Keratinocyte (primary cell): Measurements from ENCODE around the gene TPBG. TPM values are rescaled to one million over a fixed set of nuclear protein-coding genes. Genes with fewer than 3 reads are reported as not detected.

Source experiments
- DNase-seq: peaks from one replicate; pipeline ENCODE4 v3.0.0-alpha.2; 2011; ENCODE audit warnings: low read depth, missing footprints, low spot score
- FAIRE-seq: peaks from 2 replicates; lab custom pipeline; 2011; peaks lifted over from hg19 to GRCh38; lab: Jason Lieb, UNC
- H2AFZ ChIP-seq: 2 replicates; pipeline ENCODE4 v1.6.0; 2012; ENCODE audit warnings: low read length, control low read depth, inconsistent platforms; ENCODE audit not compliant: control insufficient read depth
- H3K27ac ChIP-seq: 2 replicates; pipeline ENCODE4 v1.5.1; 2011; ENCODE audit warnings: low read length; ENCODE audit not compliant: control insufficient read depth, insufficient read depth
- H3K27me3 ChIP-seq: 3 replicates; pipeline ENCODE4 v1.6.0; 2011; ENCODE audit warnings: low read length; ENCODE audit not compliant: control insufficient read depth, insufficient read depth; ENCODE audit errors: extremely low read depth
- H3K36me3 ChIP-seq, 2 experiments: 2 replicates in 1 of 2; 3 replicates in 1 of 2; pipeline ENCODE4 v1.5.1; 2011; ENCODE audit warnings: low read length in 2 of 2, mild to moderate bottlenecking in 1 of 2; ENCODE audit not compliant: control insufficient read depth in 2 of 2, insufficient read depth in 2 of 2; ENCODE audit errors: extremely low read depth in 1 of 2
- H3K4me1 ChIP-seq: 3 replicates; pipeline ENCODE4 v1.5.1; 2011; ENCODE audit warnings: low read length; ENCODE audit not compliant: control insufficient read depth, insufficient read depth; ENCODE audit errors: extremely low read depth
- H3K4me2 ChIP-seq: 3 replicates; pipeline ENCODE4 v1.6.0; 2011; ENCODE audit warnings: low read depth, low read length; ENCODE audit not compliant: control insufficient read depth, insufficient read depth; ENCODE audit errors: extremely low read depth
- H3K4me3 ChIP-seq, 3 experiments: fragments of 200-600 bp in 1 of 3; sonication (generic) in 1 of 3; 2 replicates in 2 of 3; 3 replicates in 1 of 3; pipeline ENCODE4 v1.5.1; 2011 to 2016; ENCODE audit warnings: low read length in 3 of 3, mild to moderate bottlenecking in 3 of 3, control low read depth in 2 of 3, inconsistent platforms in 1 of 3, low read depth in 1 of 3, mixed read lengths in 1 of 3, mixed run types in 1 of 3, moderate library complexity in 1 of 3; ENCODE audit not compliant: control insufficient read depth in 2 of 3, insufficient read depth in 2 of 3; ENCODE audit errors: extremely low read depth in 1 of 3
- H3K79me2 ChIP-seq: 2 replicates; pipeline ENCODE4 v1.6.0; 2012; ENCODE audit warnings: low read length; ENCODE audit not compliant: control insufficient read depth, insufficient read depth
- H3K9ac ChIP-seq: 3 replicates; pipeline ENCODE4 v1.6.0; 2011; ENCODE audit warnings: low read length; ENCODE audit not compliant: control insufficient read depth, insufficient read depth; ENCODE audit errors: extremely low read depth
- H3K9me1 ChIP-seq: 3 replicates; pipeline ENCODE4 v1.6.0; 2011; ENCODE audit warnings: low read length; ENCODE audit not compliant: control insufficient read depth, insufficient read depth; ENCODE audit errors: extremely low read depth
- H3K9me3 ChIP-seq: 2 replicates; pipeline ENCODE4 v1.5.1; 2012; ENCODE audit warnings: low read depth, low read length; ENCODE audit not compliant: control insufficient read depth
- H4K20me1 ChIP-seq: 3 replicates; pipeline ENCODE4 v1.6.0; 2011; ENCODE audit warnings: low read length; ENCODE audit not compliant: control insufficient read depth, insufficient read depth; ENCODE audit errors: extremely low read depth
- CTCF ChIP-seq, 3 experiments: IDR thresholded peaks in 1 of 3; conservative IDR thresholded peaks in 1 of 3; optimal IDR thresholded peaks in 1 of 3; 2 replicates in 2 of 3; 3 replicates in 1 of 3; pipeline versions ENCODE3 to v1.5.1; 2011; ENCODE audit warnings: low read length in 3 of 3, mild to moderate bottlenecking in 3 of 3, moderate library complexity in 2 of 3, control low read depth in 1 of 3, inconsistent platforms in 1 of 3; ENCODE audit not compliant: insufficient read depth in 2 of 3; ENCODE audit errors: extremely low read depth in 1 of 3
- EZH2 ChIP-seq: IDR thresholded peaks from one replicate; pipeline ENCODE4 v1.6.1; 2012; ENCODE audit warnings: inconsistent platforms, mild to moderate bottlenecking, low read length, moderate library complexity
- dilution Hi-C: fragments of 300-500 bp; cut with MboI; formaldehyde crosslinking; loops from one replicate; pipeline ENCODE4 v1.7.0; 2020; ENCODE audit warnings: low sequenced_read_pairs; ENCODE audit not compliant: extremely low pct_ligation_motif_present
- polyA plus RNA-seq, 5 experiments: library from polyadenylated mRNA; depleted of rRNA in 3 of 5; stranded (reverse) in 3 of 5; stranded (forward) in 1 of 5; unstranded in 1 of 5; fragments of >200 nt; gene quantifications; 1 replicate in 1 of 5; 2 replicates in 3 of 5; 3 replicates in 1 of 5; pipeline versions ENCODE4 v1.2.1 to v1.2.3, GENCODE V29; 2011 to 2012; ENCODE audit warnings: missing spikeins in 2 of 5, low read depth in 1 of 5, low replicate concordance in 1 of 5

TPBG gene
- polyA plus RNA-seq, 1 donor (not counting 4 experiments of a cell fraction or from before 2014, with no cell fraction given): 81.8 TPM

GRCh38 chr6:82362878-82363427 is 664 bp upstream of the TPBG start:
- dilution Hi-C loops: no loop called here
- peak overlapping the region; percentile 82 to 92 (median 87) for H3K4me3 ChIP-seq
- H2AFZ ChIP-seq: peak overlapping the region; percentile 90
- H3K4me2 ChIP-seq: peak overlapping the region; percentile 84
- TF ChIP-seq EZH2 (no peak), CTCF (optimal IDR thresholded peaks at IDR 0.05 in 1 of 3, IDR thresholded peaks at IDR 0.05 in 1 of 3, conservative IDR thresholded peaks at IDR 0.05 in 1 of 3; ENCODE audit: extremely low read depth in 1 of 3, insufficient read depth in 2 of 3, low read length in 3 of 3) (no peak)
- H4K20me1 ChIP-seq: no peaks in the 10 kb centered on the region
- no peaks in the 10 kb centered on the region for H3K9me1 ChIP-seq
- peaks cover 30% of the 10 kb centered on the region for H3K79me2 ChIP-seq
- DNase-seq (no peak), FAIRE-seq (peak; percentile 26)
- H3K9me3 ChIP-seq: no peaks in the 10 kb centered on the region
- H3K27me3 ChIP-seq: no peaks in the 10 kb centered on the region
- H3K27ac ChIP-seq: peak overlapping the region; percentile 94
- H3K36me3 ChIP-seq: peaks cover 0 to 19% of the 10 kb centered on the region in 2 experiments
- H3K4me1 ChIP-seq: peaks cover 23% of the 10 kb centered on the region
- peak overlapping the region; percentile 92 for H3K9ac ChIP-seq

- Histone ChIP-seq H4K20me1 (no peaks in the 10 kb centered on the region), H3K36me3 (peaks cover 0 to 19% of the 10 kb centered on the region in 2 experiments), H3K9ac (peak overlapping the region; percentile 92), H3K4me3 (peak overlapping the region; percentile 82 to 92 (median 87)), H3K4me1 (peaks cover 23% of the 10 kb centered on the region), H3K79me2 (peaks cover 33% of the 10 kb centered on the region), H2AFZ (peak overlapping the region; percentile 90), H3K9me1 (no peaks in the 10 kb centered on the region), H3K27me3 (no peaks in the 10 kb centered on the region), H3K9me3 (no peaks in the 10 kb centered on the region), H3K4me2 (peak overlapping the region; percentile 84), H3K27ac (peak overlapping the region; percentile 94)
- no peak for FAIRE-seq
- no peak for DNase-seq
- dilution Hi-C loops: no loop called here
- TF ChIP-seq EZH2 (no peak), CTCF (optimal IDR thresholded peaks at IDR 0.05 in 1 of 3, IDR thresholded peaks at IDR 0.05 in 1 of 3, conservative IDR thresholded peaks at IDR 0.05 in 1 of 3; ENCODE audit: extremely low read depth in 1 of 3, insufficient read depth in 2 of 3, low read length in 3 of 3) (peak in 1 of 3 experiments; percentile 21)
These were observed 734 bp downstream of the TPBG start for GRCh38 chr6:82364087-82365015.
